Effector memory CD4-positive, alpha-beta T cell (primary cell): ENCODE data around the gene RNF41.
A peak's percentile ranks its signal among the peaks of the same experiment; 100 is the strongest.

ENCODE experiments used
- DNase-seq, 3 donors: peaks; one replicate each; pipeline ENCODE4 v3.0.0-alpha.2; 2020
- H3K27ac ChIP-seq: 2 replicates; pipeline ENCODE4 v1.7.0; 2013; ENCODE audit warnings: mild to moderate bottlenecking, low read length, moderate library complexity; ENCODE audit not compliant: insufficient read depth, poor library complexity, severe bottlenecking
- H3K27me3 ChIP-seq: replicated peaks from 2 replicates; pipeline ENCODE4 v1.7.0; 2013; ENCODE audit warnings: mild to moderate bottlenecking, low read length; ENCODE audit not compliant: insufficient read depth, control insufficient read depth, poor library complexity, severe bottlenecking
- H3K36me3 ChIP-seq: 2 replicates; pipeline ENCODE4 v1.7.0; 2013; ENCODE audit warnings: mild to moderate bottlenecking, low read length, moderate library complexity; ENCODE audit not compliant: control insufficient read depth, insufficient read depth
- H3K4me1 ChIP-seq: 2 replicates; pipeline ENCODE4 v1.7.0; 2013; ENCODE audit warnings: low read length, mild to moderate bottlenecking; ENCODE audit not compliant: control insufficient read depth, insufficient read depth, poor library complexity, severe bottlenecking
- H3K4me3 ChIP-seq: 2 replicates; pipeline ENCODE4 v1.7.0; 2013; ENCODE audit warnings: low read length, low read depth, mild to moderate bottlenecking; ENCODE audit not compliant: insufficient read depth, poor library complexity, severe bottlenecking
- H3K9me3 ChIP-seq: 2 replicates; pipeline ENCODE4 v1.7.0; 2013; ENCODE audit warnings: mild to moderate bottlenecking, low read length, moderate library complexity; ENCODE audit not compliant: control insufficient read depth

Gene RNF41

DNA sequence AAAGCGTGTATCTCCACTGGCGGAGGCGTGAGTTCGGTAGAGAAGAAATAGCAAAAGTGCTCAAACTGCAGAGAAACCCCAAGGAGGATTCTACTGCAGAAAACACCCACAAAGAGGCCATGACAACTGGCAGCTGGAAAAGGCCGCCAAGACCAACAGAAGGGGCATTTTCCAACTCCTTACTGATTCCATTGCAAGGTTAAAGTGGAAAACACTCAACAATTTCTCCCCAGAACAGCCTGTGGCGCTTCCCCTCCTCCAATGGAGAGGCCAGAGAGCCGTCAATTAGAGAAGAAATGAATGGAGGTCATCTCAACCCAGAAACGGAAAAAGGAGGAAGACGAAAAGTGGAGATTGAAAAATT is 37.1 kb upstream of the RNF41 start:
- peaks cover 19% of the 10 kb centered on the region for H3K4me1 ChIP-seq
- H3K4me3 ChIP-seq, result peak overlapping the region; percentile 83
- peaks cover 12% of the 10 kb centered on the region for H3K36me3 ChIP-seq
- H3K27me3 ChIP-seq, result no peaks in the 10 kb centered on the region
- H3K9me3 ChIP-seq, result no peaks in the 10 kb centered on the region
- DNase-seq, result no peak
- peak overlapping the region; percentile 54 for H3K27ac ChIP-seq

DNA sequence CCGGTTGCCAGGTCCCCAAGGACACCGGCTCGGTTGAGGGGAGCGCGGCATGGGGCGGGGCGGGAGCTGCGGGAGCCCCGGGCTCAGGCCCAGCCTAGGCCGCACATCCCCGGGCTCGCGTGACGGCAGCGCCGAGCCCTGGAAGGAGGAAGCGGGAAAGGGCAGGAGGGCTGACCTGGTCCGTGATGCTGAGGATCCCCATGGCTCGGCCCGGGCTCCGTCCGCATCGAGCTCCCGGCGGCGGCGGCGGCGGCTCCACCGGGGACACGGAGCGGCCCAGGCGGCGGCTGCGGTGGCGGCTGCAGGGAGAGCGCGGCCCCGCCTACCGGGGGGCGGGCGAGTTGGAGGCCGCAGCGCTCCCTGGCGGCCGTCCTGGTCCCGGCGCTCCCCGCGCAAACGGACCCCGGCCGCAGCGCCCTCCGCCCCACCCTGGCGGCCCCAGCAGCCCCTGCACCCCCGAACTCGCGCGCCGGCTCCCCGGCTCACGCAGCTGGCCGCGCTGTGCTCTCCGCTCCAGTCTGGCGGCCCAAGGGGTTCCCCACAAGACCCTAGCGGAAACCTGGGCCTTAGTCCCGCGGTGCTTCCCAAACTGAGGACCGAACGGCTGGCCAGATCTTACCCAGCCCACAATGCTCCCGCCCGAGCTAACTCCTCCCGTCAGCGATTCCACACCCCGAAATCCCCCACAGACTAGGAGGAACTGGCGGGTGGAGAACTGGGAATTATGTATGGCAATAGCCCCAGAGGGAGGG is 36.5 kb upstream of the RNF41 start, which contains the start of gene ANKRD52:
ANKRD52 (minus strand) TSS at position 317 of the 752 bp plus-strand sequence; CDS start at position 202, 115 bp downstream.
- peak; percentile 66 to 70 (median 67) for DNase-seq

DNA sequence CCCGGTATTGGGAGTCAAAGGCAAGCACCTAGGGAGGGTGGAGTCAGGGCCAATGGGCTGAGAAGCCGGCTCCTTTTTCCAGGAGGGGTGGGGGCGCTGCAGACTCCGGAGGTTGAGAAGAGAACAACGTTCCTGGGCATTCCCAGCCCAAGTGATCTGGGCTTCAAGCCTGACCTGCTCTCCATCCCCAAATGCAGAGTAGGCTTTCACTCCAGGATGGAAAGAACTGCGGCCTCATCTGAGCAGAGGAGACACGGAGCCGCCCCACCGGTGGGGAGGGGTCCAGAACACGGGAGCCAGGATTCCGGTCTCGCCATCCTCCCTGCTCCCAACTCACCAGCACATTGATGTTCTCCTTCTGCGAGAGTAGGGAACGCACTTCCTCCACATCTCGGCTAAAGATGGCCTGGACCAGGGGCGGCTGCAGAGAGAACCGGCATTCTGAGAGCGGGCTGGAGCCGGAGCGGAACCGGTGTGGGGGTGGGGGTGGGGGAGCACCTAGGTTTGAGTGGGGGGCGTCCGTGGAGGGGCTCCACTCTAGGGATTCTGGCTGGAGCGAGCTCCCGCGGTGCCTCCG is 35.9 kb upstream of the RNF41 start:
- Histone ChIP-seq H3K4me1 (peaks cover 19% of the 10 kb centered on the region), H3K27ac (peak overlapping the region; percentile 71), H3K36me3 (peaks cover 24% of the 10 kb centered on the region), H3K4me3 (peak overlapping the region; percentile 67), H3K9me3 (no peaks in the 10 kb centered on the region), H3K27me3 (no peaks in the 10 kb centered on the region)
- DNase-seq, result no peak

More for the DNA sequence above, 36.5 kb upstream of the RNF41 start, which contains the start of gene ANKRD52:
- peak within 1 kb of the TSS; percentile 83 for H3K4me3 ChIP-seq
- H3K27me3 ChIP-seq, result no peaks in the 10 kb centered on the region
- peaks cover 19% of the 10 kb centered on the region for H3K4me1 ChIP-seq
- peaks cover 17% of the 10 kb centered on the region for H3K36me3 ChIP-seq
- H3K9me3 ChIP-seq, result no peaks in the 10 kb centered on the region
- peak within 1 kb of the TSS; percentile 71 for H3K27ac ChIP-seq

DNA sequence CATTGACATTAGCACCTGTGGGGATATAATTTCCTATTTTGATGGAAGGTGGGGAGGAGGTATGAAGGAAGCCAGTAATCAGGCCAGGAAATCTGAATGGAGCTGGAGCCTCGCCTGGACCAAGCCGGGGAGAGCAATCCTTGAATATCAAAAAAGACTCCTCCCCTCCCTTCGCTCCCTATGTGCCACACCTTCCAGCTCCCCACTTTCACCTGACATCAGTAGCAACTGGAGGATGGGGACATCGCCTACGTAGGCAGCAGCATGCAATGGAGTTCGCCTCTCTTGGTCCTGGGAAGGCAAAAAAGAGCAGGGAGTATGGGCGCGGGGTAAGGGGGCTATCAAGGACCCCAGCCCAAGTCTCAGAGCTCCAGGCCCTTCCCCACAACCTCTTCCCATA is 35.3 kb upstream of the RNF41 start:
- Histone ChIP-seq H3K27me3 (no peaks in the 10 kb centered on the region), H3K9me3 (no peaks in the 10 kb centered on the region), H3K36me3 (peaks cover 29% of the 10 kb centered on the region), H3K4me3 (peak overlapping the region; percentile 67), H3K4me1 (peaks cover 19% of the 10 kb centered on the region), H3K27ac (peak overlapping the region; percentile 71)
- no peak for DNase-seq

DNA sequence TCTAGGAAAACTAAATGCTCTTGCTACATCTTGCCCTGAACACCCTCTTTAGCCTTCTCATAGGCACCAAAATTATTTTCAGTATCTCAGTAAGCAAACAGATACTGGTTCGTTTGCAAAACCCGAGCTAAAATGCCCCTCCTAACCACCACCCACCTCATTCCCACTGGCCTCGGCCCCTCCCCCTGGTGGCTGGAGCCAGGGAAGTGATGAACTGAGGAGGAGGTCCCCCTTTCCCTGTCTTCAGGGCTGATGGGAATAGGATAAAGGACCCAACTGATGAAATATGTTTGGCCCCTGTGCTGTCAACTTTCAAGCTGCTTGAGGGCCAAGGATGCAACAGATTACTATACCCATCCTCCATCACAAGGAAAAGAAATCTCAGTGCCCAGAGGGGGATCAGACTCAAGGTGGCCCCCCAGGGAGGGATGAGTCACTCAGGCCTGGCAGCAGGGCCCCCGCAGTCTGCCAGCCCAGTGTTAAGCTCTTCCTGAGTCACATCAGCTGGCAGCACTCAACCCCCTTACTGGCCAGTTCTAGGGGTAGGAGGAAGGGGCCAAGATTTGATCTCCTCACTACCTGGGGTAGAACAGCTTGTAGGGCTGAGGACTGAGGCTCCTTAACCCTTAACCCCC is 34.7 kb upstream of the RNF41 start:
- H3K27ac ChIP-seq, result no peak overlapping the region
- H3K27me3 ChIP-seq, result no peaks in the 10 kb centered on the region

GRCh38 chr12:56255671-56256070 is 33.9 kb upstream of the RNF41 start:
- H3K4me3 ChIP-seq, result no peak overlapping the region
- H3K27me3 ChIP-seq, result no peaks in the 10 kb centered on the region
- H3K4me1 ChIP-seq, result peaks cover 19% of the 10 kb centered on the region
- no peak for DNase-seq
- peaks cover 37% of the 10 kb centered on the region for H3K36me3 ChIP-seq
- no peak overlapping the region for H3K27ac ChIP-seq
- no peaks in the 10 kb centered on the region for H3K9me3 ChIP-seq

More for the DNA sequence above, 34.7 kb upstream of the RNF41 start:
- peaks cover 35% of the 10 kb centered on the region for H3K36me3 ChIP-seq
- peaks cover 19% of the 10 kb centered on the region for H3K4me1 ChIP-seq
- H3K9me3 ChIP-seq, result no peaks in the 10 kb centered on the region
- H3K4me3 ChIP-seq, result no peak overlapping the region
- DNase-seq, result no peak

GRCh38 chr12:56253091-56253490 is 31.4 kb upstream of the RNF41 start:
- Histone ChIP-seq H3K27me3 (no peaks in the 10 kb centered on the region), H3K4me3 (no peak overlapping the region), H3K4me1 (peaks cover 12% of the 10 kb centered on the region), H3K9me3 (no peaks in the 10 kb centered on the region), H3K36me3 (peaks cover 50% of the 10 kb centered on the region), H3K27ac (no peak overlapping the region)
- no peak for DNase-seq

DNA sequence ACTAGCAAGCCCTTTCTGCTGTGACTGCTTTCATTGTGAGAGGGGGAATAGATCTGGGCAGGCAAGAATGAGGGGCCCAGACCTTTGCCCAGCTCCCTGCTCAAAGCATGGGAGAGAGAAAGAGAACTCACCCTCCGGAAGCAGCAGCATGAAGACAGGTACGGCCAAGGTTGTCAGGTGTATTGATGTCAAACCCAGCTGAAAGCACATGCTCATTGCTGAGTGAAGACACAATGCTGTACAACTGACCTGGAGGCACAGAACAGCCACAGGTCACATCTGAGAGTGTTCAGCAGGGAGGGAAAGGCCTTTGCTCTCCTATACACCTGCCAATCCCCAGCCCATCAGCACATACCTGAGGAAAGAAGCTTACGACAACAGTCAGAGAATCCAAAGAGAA is 30.9 kb upstream of the RNF41 start:
- H3K27me3 ChIP-seq, result no peaks in the 10 kb centered on the region
- no peak for DNase-seq

GRCh38 chr12:56248711-56249110 is 27.0 kb upstream of the RNF41 start:
- H3K27me3 ChIP-seq, result no peaks in the 10 kb centered on the region
- DNase-seq, result no peak
- H3K4me1 ChIP-seq, result no peaks in the 10 kb centered on the region
- H3K4me3 ChIP-seq, result no peak overlapping the region
- no peaks in the 10 kb centered on the region for H3K9me3 ChIP-seq
- no peak overlapping the region for H3K27ac ChIP-seq
- peaks cover 74% of the 10 kb centered on the region for H3K36me3 ChIP-seq

More for the DNA sequence above, 30.9 kb upstream of the RNF41 start:
- no peaks in the 10 kb centered on the region for H3K9me3 ChIP-seq
- H3K36me3 ChIP-seq, result peaks cover 54% of the 10 kb centered on the region
- peaks cover 12% of the 10 kb centered on the region for H3K4me1 ChIP-seq
- H3K4me3 ChIP-seq, result no peak overlapping the region
- H3K27ac ChIP-seq, result no peak overlapping the region

GRCh38 chr12:56247923-56248322 is 26.2 kb upstream of the RNF41 start:
- H3K36me3 ChIP-seq, result peaks cover 74% of the 10 kb centered on the region
- no peak overlapping the region for H3K4me3 ChIP-seq
- H3K4me1 ChIP-seq, result no peaks in the 10 kb centered on the region
- no peak overlapping the region for H3K27ac ChIP-seq
- H3K9me3 ChIP-seq, result no peaks in the 10 kb centered on the region
- no peak for DNase-seq
- H3K27me3 ChIP-seq, result no peaks in the 10 kb centered on the region
